Thoracic aorta (tissue), 2 donors: ENCODE results near the gene CAPN5. TPM values are rescaled to one million over a fixed set of nuclear protein-coding genes. Genes with fewer than 3 reads are reported as not detected.

ENCODE experiments used
- ATAC-seq: fragments of 150-250 bp; one replicate; pipeline ENCODE4 v1.8.0; 2017; ENCODE audit warnings: low read depth; ENCODE audit not compliant: insufficient number of reproducible peaks, low FRiP score
- DNase-seq: peaks from one replicate; pipeline ENCODE4 v3.0.0-alpha.2; 2020; ENCODE audit warnings: low spot score
- H3K27ac ChIP-seq, 2 donors: fragments of 200-600 bp; sonication (generic); 1 replicate in 1 of 2; 2 replicates in 1 of 2; pipeline ENCODE4 v1.5.1; 2016; ENCODE audit warnings: mild to moderate bottlenecking in 2 of 2, moderate library complexity in 2 of 2
- H3K27me3 ChIP-seq: fragments of 200-600 bp; sonication (generic); replicated peaks from 2 replicates; pipeline ENCODE4 v1.6.0; 2016; ENCODE audit warnings: mild to moderate bottlenecking; ENCODE audit not compliant: insufficient read depth
- H3K36me3 ChIP-seq: fragments of 200-600 bp; sonication (generic); one replicate; pipeline ENCODE4 v1.5.1; 2016
- H3K4me1 ChIP-seq, 2 donors: fragments of 200-600 bp; sonication (generic); 1 replicate in 1 of 2; 2 replicates in 1 of 2; pipeline versions ENCODE4 v1.5.1 to v1.6.0; 2016; ENCODE audit warnings: low read depth in 2 of 2, mild to moderate bottlenecking in 1 of 2; ENCODE audit not compliant: control insufficient read depth in 1 of 2
- H3K4me3 ChIP-seq: fragments of 200-600 bp; sonication (generic); 2 replicates; pipeline ENCODE4 v1.5.1; 2016; ENCODE audit warnings: mild to moderate bottlenecking
- H3K9me3 ChIP-seq: fragments of 200-600 bp; sonication (generic); 2 replicates; pipeline ENCODE4 v1.5.1; 2016
- CTCF ChIP-seq: fragments of 200-600 bp; sonication (generic); IDR thresholded peaks from one replicate; pipeline ENCODE4 v1.5.1; 2019; ENCODE audit warnings: antibody characterized with exemption
- total RNA-seq, 2 donors: library from RNA; depleted of rRNA; stranded (reverse); fragments of >200 nt; gene quantifications; one replicate each; pipeline versions ENCODE4 v1.1.0 to v1.2.3, GENCODE V29; 2016

CAPN5 gene
- total RNA-seq, 2 donors from 2014 or later: 9.5 to 20.8 TPM

GRCh38 chr11:77136074-77136473, 69.3 kb downstream of the CAPN5 start:
- TF ChIP-seq CTCF: no peak
- H3K9me3 ChIP-seq: no peaks in the 10 kb centered on the region
- H3K27ac ChIP-seq: no peak overlapping the region
- no peak overlapping the region for H3K4me3 ChIP-seq
- no peaks in the 10 kb centered on the region for H3K27me3 ChIP-seq
- H3K4me1 ChIP-seq: peaks cover 6 to 9% of the 10 kb centered on the region in 2 donors
- DNase-seq: no peak
- no peaks in the 10 kb centered on the region for H3K36me3 ChIP-seq
- ATAC-seq: no peak

- Histone ChIP-seq H3K27ac (no peak overlapping the region), H3K4me3 (no peak overlapping the region), H3K9me3 (no peaks in the 10 kb centered on the region), H3K27me3 (no peaks in the 10 kb centered on the region), H3K4me1 (peaks cover 0 to under 1% of the 10 kb centered on the region in 2 donors), H3K36me3 (no peaks in the 10 kb centered on the region)
- ATAC-seq (no peak), DNase-seq (no peak)
- TF ChIP-seq CTCF: no peak
These were observed 70.1 kb downstream of the CAPN5 start for GRCh38 chr11:77136784-77137420.

DNA sequence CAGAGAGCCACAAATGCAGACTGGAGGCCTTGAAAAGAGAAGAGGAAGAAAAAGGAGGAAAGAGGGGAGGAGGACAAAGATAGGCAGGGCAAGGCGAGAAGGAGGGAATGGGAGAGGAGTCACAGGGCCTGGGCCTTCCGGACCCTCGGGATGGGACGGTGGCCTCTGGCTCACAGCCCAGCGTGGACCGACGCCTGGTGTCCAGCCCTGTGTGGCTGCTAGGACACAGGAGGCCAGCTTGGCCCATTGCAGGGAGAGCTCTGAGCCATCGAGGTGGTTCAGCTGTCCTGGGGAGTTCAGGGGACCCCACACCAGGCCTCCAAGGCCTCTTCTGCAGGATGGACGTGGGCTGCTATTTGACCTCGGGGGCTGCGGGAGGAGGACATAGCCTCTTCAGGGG, 70.7 kb downstream of the CAPN5 start:
- Histone ChIP-seq H3K4me3 (no peak overlapping the region), H3K27ac (no peak overlapping the region), H3K27me3 (no peaks in the 10 kb centered on the region), H3K4me1 (no peaks in the 10 kb centered on the region), H3K9me3 (no peaks in the 10 kb centered on the region), H3K36me3 (no peaks in the 10 kb centered on the region)
- no peak for TF ChIP-seq CTCF
- no peak for DNase-seq
- no peak for ATAC-seq

DNA sequence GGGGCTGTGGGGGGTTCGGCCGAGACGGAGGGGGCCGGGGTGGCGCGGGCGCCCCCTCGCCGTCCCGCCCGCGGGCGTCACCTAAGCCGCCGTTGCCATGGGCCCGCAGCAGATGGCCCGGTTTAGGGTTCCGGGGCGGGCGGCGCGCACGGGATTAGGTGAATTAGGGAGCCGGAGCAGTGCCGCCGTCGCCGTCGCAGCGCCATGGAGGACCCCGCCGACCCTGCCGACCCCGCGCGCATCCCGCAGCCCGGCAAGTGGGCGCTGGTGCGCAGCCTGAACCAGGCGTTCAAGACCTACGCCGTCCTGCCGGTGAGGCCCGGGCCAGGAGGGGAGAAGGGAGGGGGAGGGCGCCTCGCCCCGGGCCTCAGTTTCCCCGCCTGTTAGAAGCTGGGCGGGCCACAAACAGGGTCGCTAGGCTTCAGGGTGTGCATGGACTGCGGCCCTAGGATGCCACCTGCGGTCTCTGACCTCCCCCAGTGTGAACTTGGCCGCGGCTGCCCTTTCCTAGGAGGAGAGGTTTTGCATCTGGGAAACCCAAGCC, 71.4 kb downstream of the CAPN5 start:
- no peak overlapping the region for H3K4me3 ChIP-seq
- DNase-seq (no peak), ATAC-seq (no peak)

GRCh38 chr11:77139201-77139600, 72.4 kb downstream of the CAPN5 start:
- H3K27ac ChIP-seq: no peak overlapping the region
- H3K27me3 ChIP-seq: no peaks in the 10 kb centered on the region
- H3K4me3 ChIP-seq: no peak overlapping the region
- no peaks in the 10 kb centered on the region for H3K9me3 ChIP-seq
- no peak for ATAC-seq
- TF ChIP-seq CTCF: no peak
- no peak for DNase-seq
- H3K36me3 ChIP-seq: no peaks in the 10 kb centered on the region
- H3K4me1 ChIP-seq: no peaks in the 10 kb centered on the region

More for the DNA sequence above, 71.4 kb downstream of the CAPN5 start:
- no peak for TF ChIP-seq CTCF
- no peaks in the 10 kb centered on the region for H3K4me1 ChIP-seq
- no peak overlapping the region for H3K27ac ChIP-seq
- no peaks in the 10 kb centered on the region for H3K27me3 ChIP-seq
- H3K36me3 ChIP-seq: no peaks in the 10 kb centered on the region
- no peaks in the 10 kb centered on the region for H3K9me3 ChIP-seq
